B cell (primary cell): Measurements from ENCODE around the gene FAM168B. TPM values are rescaled to one million over a fixed set of nuclear protein-coding genes. Genes with fewer than 3 reads are reported as not detected.

Source experiments
- polyA plus RNA-seq: library from polyadenylated mRNA; depleted of rRNA; stranded (reverse); fragments of >200 nt; gene quantifications from 2 replicates; pipeline ENCODE4 v1.2.3, GENCODE V29; 2012
- total RNA-seq, 2 donors: library from RNA; stranded (reverse); fragments of 120-200 nt in 1 of 2; gene quantifications; 1 replicate in 1 of 2; 2 replicates in 1 of 2; pipeline versions ENCODE4 v1.2.3 to v1.2.4, GENCODE V29; 2013 to 2022

The FAM168B gene
- total and polyA plus RNA-seq, 2 donors (not counting 1 experiment from before 2014, with no cell fraction given): 38.6 to 70.5 TPM

Other genes with a start within 250 kb of the FAM168B start
- gene PLEKHB2, start 11.9 kb upstream of the FAM168B start, total RNA-seq: 39.5 and 42.1 TPM in 2 replicates
- 16.3 and 28.1 TPM in 2 replicates for gene PLEKHB2, start 11.9 kb upstream of the FAM168B start, polyA plus RNA-seq
- gene POTEE, start 116.1 kb upstream of the FAM168B start, total RNA-seq: 0.07 TPM in 2 replicates
- gene POTEE, start 116.1 kb upstream of the FAM168B start, polyA plus RNA-seq: not detected in 2 replicates